HG02840 (cell line): ENCODE data around the gene SYP.
"Not testable (repeated sequence)": the region's sequence is repeated elsewhere in the genome, so short reads cannot be mapped to it uniquely, and the experiment has no call there.

ENCODE experiments used
- ATAC-seq: cut with Tn5 transposase; IDR thresholded peaks from one replicate; pipeline ENCODE4 v1.9.1; 2021; ENCODE audit warnings: mild to moderate bottlenecking, moderate library complexity, moderate number of reproducible peaks; ENCODE audit not compliant: unreplicated experiment, low FRiP score

Gene SYP

GRCh38 chrX:49147936-49148335, 52.1 kb downstream of the SYP start:
- ATAC-seq, result no peak

- ATAC-seq, result no peak
These were observed 52.7 kb downstream of the SYP start for GRCh38 chrX:49147282-49147681.

GRCh38 chrX:49143154-49143553, 56.8 kb downstream of the SYP start:
- ATAC-seq, result not testable (repeated sequence)

- not testable (repeated sequence) for ATAC-seq
These were observed 57.7 kb downstream of the SYP start for GRCh38 chrX:49142264-49142663.

- ATAC-seq, result no peak
These were observed 60.3 kb downstream of the SYP start for GRCh38 chrX:49139713-49140112.
